NB4 (cell line): Measurements from ENCODE around the gene EZH2.

Source experiments
- POLR2A ChIP-seq: IDR thresholded peaks from 2 replicates; pipeline ENCODE4 v1.6.1; 2011; ENCODE audit warnings: mild to moderate bottlenecking; ENCODE audit not compliant: insufficient read length; ENCODE audit errors: extremely low read depth
- TF ChIP-seq, protein P1 (sequence below): IDR thresholded peaks from one replicate; pipeline ENCODE4 v1.5.1; 2012; ENCODE audit warnings: low read depth, low read length

DNA sequence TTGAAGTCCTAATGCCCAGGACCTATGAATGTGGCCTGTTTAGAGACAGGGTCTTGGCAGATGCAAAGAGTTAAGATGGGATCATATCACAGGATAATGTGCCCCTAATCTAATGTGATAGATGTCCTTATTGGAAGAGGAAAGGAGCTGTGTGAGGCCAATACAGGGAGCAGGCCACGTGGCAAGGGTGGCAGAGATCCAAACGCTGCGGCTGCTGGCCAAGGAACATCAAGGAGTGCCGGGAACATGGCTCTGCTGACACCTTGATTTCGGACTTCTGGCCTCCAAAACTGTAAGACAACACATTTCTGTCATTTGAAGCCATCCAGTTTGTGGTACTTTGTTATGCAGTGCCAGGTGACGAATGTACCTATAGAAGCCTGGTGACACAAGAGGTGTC is 37.7 kb upstream of the EZH2 start:
- TF ChIP-seq POLR2A: no peak
- TF ChIP-seq, protein P1, sequence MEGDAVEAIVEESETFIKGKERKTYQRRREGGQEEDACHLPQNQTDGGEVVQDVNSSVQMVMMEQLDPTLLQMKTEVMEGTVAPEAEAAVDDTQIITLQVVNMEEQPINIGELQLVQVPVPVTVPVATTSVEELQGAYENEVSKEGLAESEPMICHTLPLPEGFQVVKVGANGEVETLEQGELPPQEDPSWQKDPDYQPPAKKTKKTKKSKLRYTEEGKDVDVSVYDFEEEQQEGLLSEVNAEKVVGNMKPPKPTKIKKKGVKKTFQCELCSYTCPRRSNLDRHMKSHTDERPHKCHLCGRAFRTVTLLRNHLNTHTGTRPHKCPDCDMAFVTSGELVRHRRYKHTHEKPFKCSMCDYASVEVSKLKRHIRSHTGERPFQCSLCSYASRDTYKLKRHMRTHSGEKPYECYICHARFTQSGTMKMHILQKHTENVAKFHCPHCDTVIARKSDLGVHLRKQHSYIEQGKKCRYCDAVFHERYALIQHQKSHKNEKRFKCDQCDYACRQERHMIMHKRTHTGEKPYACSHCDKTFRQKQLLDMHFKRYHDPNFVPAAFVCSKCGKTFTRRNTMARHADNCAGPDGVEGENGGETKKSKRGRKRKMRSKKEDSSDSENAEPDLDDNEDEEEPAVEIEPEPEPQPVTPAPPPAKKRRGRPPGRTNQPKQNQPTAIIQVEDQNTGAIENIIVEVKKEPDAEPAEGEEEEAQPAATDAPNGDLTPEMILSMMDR: no peak
